Trophoblast cell (in vitro differentiated cells and primary cell): Measurements from ENCODE around the gene ADCY2.

Experiments used
- DNase-seq, 2 donors: peaks; one replicate each; pipeline ENCODE4 v3.0.0-alpha.2; 2016
- H2AFZ ChIP-seq: 2 replicates; pipeline ENCODE4 v1.6.1; 2013; ENCODE audit warnings: low read length, moderate library complexity, mild to moderate bottlenecking; ENCODE audit not compliant: insufficient read depth, poor library complexity
- H2AK5ac ChIP-seq: 2 replicates; pipeline ENCODE4 v1.6.1; 2013; ENCODE audit warnings: mild to moderate bottlenecking, low read length
- H2BK120ac ChIP-seq: 2 replicates; pipeline ENCODE4 v1.6.1; 2013; ENCODE audit warnings: low read length, mild to moderate bottlenecking, moderate library complexity; ENCODE audit not compliant: insufficient read depth, poor library complexity
- H2BK12ac ChIP-seq: 2 replicates; pipeline ENCODE4 v1.6.1; 2013; ENCODE audit warnings: mild to moderate bottlenecking, low read length, moderate library complexity
- H2BK5ac ChIP-seq: 2 replicates; pipeline ENCODE4 v1.6.1; 2013; ENCODE audit warnings: low read length, low read depth, moderate library complexity, mild to moderate bottlenecking; ENCODE audit not compliant: poor library complexity
- H3K14ac ChIP-seq: 2 replicates; pipeline ENCODE4 v1.6.1; 2013; ENCODE audit warnings: mild to moderate bottlenecking, low read length
- H3K18ac ChIP-seq: 2 replicates; pipeline ENCODE4 v1.6.1; 2013; ENCODE audit warnings: mild to moderate bottlenecking, low read length
- H3K23ac ChIP-seq: 2 replicates; pipeline ENCODE4 v1.6.1; 2013; ENCODE audit warnings: low read length
- H3K27ac ChIP-seq: 2 replicates; pipeline ENCODE4 v1.5.1; 2013; ENCODE audit warnings: low read depth, mild to moderate bottlenecking, inconsistent platforms, low read length, moderate library complexity
- H3K27me3 ChIP-seq: 2 replicates; pipeline ENCODE4 v1.6.1; 2013; ENCODE audit warnings: inconsistent platforms, mild to moderate bottlenecking, low read length, moderate library complexity; ENCODE audit not compliant: insufficient read depth
- H3K36me3 ChIP-seq, 2 experiments: 1 replicate in 1 of 2; 2 replicates in 1 of 2; pipeline ENCODE4 v1.6.1; 2013; ENCODE audit warnings: low read length in 2 of 2, mild to moderate bottlenecking in 2 of 2, moderate library complexity in 1 of 2; ENCODE audit not compliant: insufficient read depth in 2 of 2, control insufficient read depth in 1 of 2
- H3K4ac ChIP-seq: 2 replicates; pipeline ENCODE4 v1.6.1; 2013; ENCODE audit warnings: low read depth, mild to moderate bottlenecking, low read length, moderate library complexity
- H3K4me1 ChIP-seq, 2 experiments: 1 replicate in 1 of 2; 2 replicates in 1 of 2; pipeline ENCODE4 v1.6.1; 2013; ENCODE audit warnings: low read length in 2 of 2, mild to moderate bottlenecking in 2 of 2, moderate library complexity in 1 of 2; ENCODE audit not compliant: insufficient read depth in 2 of 2, control insufficient read depth in 1 of 2
- H3K4me2 ChIP-seq: 2 replicates; pipeline ENCODE4 v1.6.1; 2013; ENCODE audit warnings: inconsistent platforms, mild to moderate bottlenecking, low read length, moderate library complexity
- H3K4me3 ChIP-seq: 2 replicates; pipeline ENCODE4 v1.5.1; 2013; ENCODE audit warnings: mild to moderate bottlenecking, low read depth, low read length, inconsistent platforms
- H3K79me1 ChIP-seq: one replicate; pipeline ENCODE4 v1.6.1; 2013; ENCODE audit warnings: low read length
- H3K79me2 ChIP-seq: 2 replicates; pipeline ENCODE4 v1.6.1; 2013; ENCODE audit warnings: low read length, mild to moderate bottlenecking; ENCODE audit not compliant: control insufficient read depth, insufficient read depth, poor library complexity
- H3K9ac ChIP-seq: 2 replicates; pipeline ENCODE4 v1.6.1; 2013; ENCODE audit warnings: mild to moderate bottlenecking, low read length
- H3K9me3 ChIP-seq: 2 replicates; pipeline ENCODE4 v1.6.1; 2013; ENCODE audit warnings: low read depth, mild to moderate bottlenecking, control low read depth, inconsistent platforms, low read length; ENCODE audit not compliant: insufficient read depth
- H4K12ac ChIP-seq: 2 replicates; pipeline ENCODE4 v1.6.1; 2013; ENCODE audit warnings: low read depth, mild to moderate bottlenecking, low read length, moderate library complexity
- H4K8ac ChIP-seq: 2 replicates; pipeline ENCODE4 v1.6.1; 2013; ENCODE audit warnings: low read depth, mild to moderate bottlenecking, low read length, moderate library complexity
- H4K91ac ChIP-seq: one replicate; pipeline ENCODE4 v1.6.1; 2013; ENCODE audit warnings: low read depth, mild to moderate bottlenecking, low read length, moderate library complexity
- whole genome bisulfite sequencing: extraction: QIAGEN DNeasy Blood & Tissue Kit; methylation state at CpG from one replicate; pipeline ENCODE4 v1.1.7; 2013; ENCODE audit warnings: missing lambda C conversion rate; ENCODE audit not compliant: insufficient read length, insufficient coverage; ENCODE audit errors: extremely low coverage; 5-methylcytosine and 5-hydroxymethylcytosine counted together

ADCY2 gene

GRCh38 chr5:7576023-7576715 lies 180.2 kb downstream of the ADCY2 start:
- no peak overlapping the region for H3K4me3 ChIP-seq
- H3K79me1 ChIP-seq = no peaks in the 10 kb centered on the region
- no peak overlapping the region for H2AK5ac ChIP-seq
- no peak overlapping the region for H3K23ac ChIP-seq
- H4K91ac ChIP-seq = no peak overlapping the region
- H2BK12ac ChIP-seq = no peak overlapping the region
- H3K18ac ChIP-seq = no peak overlapping the region
- no peak overlapping the region for H2AFZ ChIP-seq
- no peak overlapping the region for H3K9ac ChIP-seq
- H3K27ac ChIP-seq = no peak overlapping the region
- H2BK5ac ChIP-seq = no peak overlapping the region
- no peak for DNase-seq
- H3K79me2 ChIP-seq = no peaks in the 10 kb centered on the region
- H3K14ac ChIP-seq = no peak overlapping the region
- no peak overlapping the region for H2BK120ac ChIP-seq
- WGBS = no CpG with 5 or more reads among the region's 7 CpGs
- no peaks in the 10 kb centered on the region for H3K36me3 ChIP-seq
- no peaks in the 10 kb centered on the region for H3K9me3 ChIP-seq
- H3K4me2 ChIP-seq = no peak overlapping the region
- no peak overlapping the region for H4K8ac ChIP-seq
- no peak overlapping the region for H4K12ac ChIP-seq
- no peaks in the 10 kb centered on the region for H3K27me3 ChIP-seq
- H3K4me1 ChIP-seq = no peaks in the 10 kb centered on the region
- no peak overlapping the region for H3K4ac ChIP-seq

- no CpG with 5 or more reads among the region's 2 CpGs for WGBS
- Histone ChIP-seq H3K4me3 (no peak overlapping the region), H2BK12ac (no peak overlapping the region)
Observed at GRCh38 chr5:7577381-7577780, 181.4 kb downstream of the ADCY2 start.

GRCh38 chr5:7578071-7578470 lies 182.1 kb downstream of the ADCY2 start:
- Histone ChIP-seq H3K4me1 (no peaks in the 10 kb centered on the region), H3K9me3 (no peaks in the 10 kb centered on the region), H3K14ac (no peak overlapping the region), H3K4ac (no peak overlapping the region), H3K79me1 (no peaks in the 10 kb centered on the region), H3K36me3 (no peaks in the 10 kb centered on the region), H3K9ac (no peak overlapping the region), H4K8ac (no peak overlapping the region), H3K4me2 (no peak overlapping the region), H2AK5ac (no peak overlapping the region), H3K23ac (no peak overlapping the region), H3K18ac (no peak overlapping the region), H2BK120ac (no peak overlapping the region), H4K91ac (no peak overlapping the region), H3K79me2 (no peaks in the 10 kb centered on the region), H4K12ac (no peak overlapping the region), H3K4me3 (no peak overlapping the region), H2AFZ (no peak overlapping the region), H3K27me3 (no peaks in the 10 kb centered on the region), H3K27ac (no peak overlapping the region), H2BK12ac (no peak overlapping the region), H2BK5ac (no peak overlapping the region)
- WGBS = no CpG with 5 or more reads among the region's 1 CpG
- DNase-seq = no peak

More at GRCh38 chr5:7577381-7577780, 181.4 kb downstream of the ADCY2 start:
- H4K12ac ChIP-seq = no peak overlapping the region
- H3K79me2 ChIP-seq = no peaks in the 10 kb centered on the region
- no peak overlapping the region for H2AK5ac ChIP-seq
- H3K9me3 ChIP-seq = no peaks in the 10 kb centered on the region
- no peak overlapping the region for H4K91ac ChIP-seq
- H3K4me2 ChIP-seq = no peak overlapping the region
- no peaks in the 10 kb centered on the region for H3K79me1 ChIP-seq
- no peak overlapping the region for H3K14ac ChIP-seq
- H3K18ac ChIP-seq = no peak overlapping the region
- no peak overlapping the region for H3K9ac ChIP-seq
- H2BK5ac ChIP-seq = no peak overlapping the region
- H2AFZ ChIP-seq = no peak overlapping the region
- no peak for DNase-seq
- H3K27me3 ChIP-seq = no peaks in the 10 kb centered on the region
- no peak overlapping the region for H4K8ac ChIP-seq
- H3K27ac ChIP-seq = no peak overlapping the region
- H3K36me3 ChIP-seq = no peaks in the 10 kb centered on the region
- no peak overlapping the region for H3K4ac ChIP-seq
- no peaks in the 10 kb centered on the region for H3K4me1 ChIP-seq
- H2BK120ac ChIP-seq = no peak overlapping the region
- no peak overlapping the region for H3K23ac ChIP-seq

GRCh38 chr5:7584749-7585148 lies 188.8 kb downstream of the ADCY2 start:
- H3K27me3 ChIP-seq = no peaks in the 10 kb centered on the region
- DNase-seq = no peak
- no peak overlapping the region for H2AK5ac ChIP-seq
- no peak overlapping the region for H3K9ac ChIP-seq
- H4K12ac ChIP-seq = no peak overlapping the region
- H2BK120ac ChIP-seq = no peak overlapping the region
- no peak overlapping the region for H3K4me2 ChIP-seq
- no peak overlapping the region for H4K8ac ChIP-seq
- H3K36me3 ChIP-seq = no peaks in the 10 kb centered on the region
- no peaks in the 10 kb centered on the region for H3K4me1 ChIP-seq
- no CpG with 5 or more reads among the region's 2 CpGs for WGBS
- no peak overlapping the region for H2BK5ac ChIP-seq
- no peak overlapping the region for H2BK12ac ChIP-seq
- H3K79me2 ChIP-seq = no peaks in the 10 kb centered on the region
- no peak overlapping the region for H3K23ac ChIP-seq
- no peak overlapping the region for H3K4me3 ChIP-seq
- no peak overlapping the region for H3K14ac ChIP-seq
- H4K91ac ChIP-seq = no peak overlapping the region
- no peaks in the 10 kb centered on the region for H3K79me1 ChIP-seq
- H3K27ac ChIP-seq = no peak overlapping the region
- no peak overlapping the region for H3K4ac ChIP-seq
- H3K18ac ChIP-seq = no peak overlapping the region
- H2AFZ ChIP-seq = no peak overlapping the region
- H3K9me3 ChIP-seq = no peaks in the 10 kb centered on the region
